ENCODE measurements around the gene CCDC74A.
"Not testable (repeated sequence)": the region's sequence is repeated elsewhere in the genome, so short reads cannot be mapped to it uniquely, and the experiment has no call there.

CCDC74A gene

GRCh38 chr2:131528981-131529863 lies 1.5 kb downstream of the CCDC74A start:
- not testable (repeated sequence) for H3K4me1 ChIP-seq (ENCODE audit: insufficient read depth, low read length); H3K27me3 ChIP-seq (ENCODE audit: insufficient read depth, low read length); H3K4me3 ChIP-seq (ENCODE audit: low read length); H2AFZ ChIP-seq (ENCODE audit: low read depth, low read length); H3K36me3 ChIP-seq (ENCODE audit: insufficient read depth, low read length); H3K9me3 ChIP-seq (ENCODE audit: low read length)

GRCh38 chr2:131529864-131530445 lies 2.3 kb downstream of the CCDC74A start:
- not testable (repeated sequence) for H2AFZ ChIP-seq (ENCODE audit: low read depth, low read length); H3K9me3 ChIP-seq (ENCODE audit: low read length); H3K4me3 ChIP-seq (ENCODE audit: low read length); H3K27me3 ChIP-seq (ENCODE audit: insufficient read depth, low read length); H3K36me3 ChIP-seq (ENCODE audit: insufficient read depth, low read length); H3K4me1 ChIP-seq (ENCODE audit: insufficient read depth, low read length)

- not testable (repeated sequence) for H3K4me3 ChIP-seq (ENCODE audit: low read length); H3K4me1 ChIP-seq (ENCODE audit: insufficient read depth, low read length); H3K27me3 ChIP-seq (ENCODE audit: insufficient read depth, low read length); H3K36me3 ChIP-seq (ENCODE audit: insufficient read depth, low read length); H2AFZ ChIP-seq (ENCODE audit: low read depth, low read length); H3K9me3 ChIP-seq (ENCODE audit: low read length)
Observed at GRCh38 chr2:131530626-131531344, 3.1 kb downstream of the CCDC74A start.

- H3K9me3 ChIP-seq (ENCODE audit: low read length); H3K27me3 ChIP-seq (ENCODE audit: insufficient read depth, low read length); H3K36me3 ChIP-seq (ENCODE audit: insufficient read depth, low read length); H2AFZ ChIP-seq (ENCODE audit: low read depth, low read length); H3K4me1 ChIP-seq (ENCODE audit: insufficient read depth, low read length); H3K4me3 ChIP-seq (ENCODE audit: low read length): not testable (repeated sequence)
Observed at GRCh38 chr2:131531547-131532185, 4.0 kb downstream of the CCDC74A start.

- H3K4me1 ChIP-seq (ENCODE audit: insufficient read depth, low read length); H2AFZ ChIP-seq (ENCODE audit: low read depth, low read length); H3K4me3 ChIP-seq (ENCODE audit: low read length); H3K36me3 ChIP-seq (ENCODE audit: insufficient read depth, low read length); H3K9me3 ChIP-seq (ENCODE audit: low read length); H3K27me3 ChIP-seq (ENCODE audit: insufficient read depth, low read length): not testable (repeated sequence)
Observed at GRCh38 chr2:131532723-131533608, 5.3 kb downstream of the CCDC74A start.

- H2AFZ ChIP-seq (ENCODE audit: low read depth, low read length); H3K9me3 ChIP-seq (ENCODE audit: low read length); H3K27me3 ChIP-seq (ENCODE audit: insufficient read depth, low read length); H3K36me3 ChIP-seq (ENCODE audit: insufficient read depth, low read length); H3K4me3 ChIP-seq (ENCODE audit: low read length); H3K4me1 ChIP-seq (ENCODE audit: insufficient read depth, low read length): not testable (repeated sequence)
Observed at GRCh38 chr2:131533609-131534316, 6.1 kb downstream of the CCDC74A start.

GRCh38 chr2:131534317-131534672 lies 6.6 kb downstream of the CCDC74A start:
- H3K4me1 ChIP-seq (ENCODE audit: insufficient read depth, low read length); H3K4me3 ChIP-seq (ENCODE audit: low read length); H3K36me3 ChIP-seq (ENCODE audit: insufficient read depth, low read length); H3K9me3 ChIP-seq (ENCODE audit: low read length); H2AFZ ChIP-seq (ENCODE audit: low read depth, low read length); H3K27me3 ChIP-seq (ENCODE audit: insufficient read depth, low read length): not testable (repeated sequence)

- H3K27me3 ChIP-seq (ENCODE audit: insufficient read depth, low read length); H3K9me3 ChIP-seq (ENCODE audit: low read length): not testable (repeated sequence)
Observed at GRCh38 chr2:131534965-131535364, 7.3 kb downstream of the CCDC74A start.

GRCh38 chr2:131535526-131535925 lies 7.8 kb downstream of the CCDC74A start:
- Histone ChIP-seq H3K4me3 (ENCODE audit: low read length) (no peak overlapping the region), H3K9me3 (ENCODE audit: low read length) (no peaks in the 10 kb centered on the region), H3K36me3 (ENCODE audit: insufficient read depth, low read length) (no peaks in the 10 kb centered on the region), H3K4me1 (ENCODE audit: insufficient read depth, low read length) (no peaks in the 10 kb centered on the region), H2AFZ (ENCODE audit: low read depth, low read length) (no peak overlapping the region), H3K27me3 (ENCODE audit: insufficient read depth, low read length) (no peaks in the 10 kb centered on the region)

More at GRCh38 chr2:131534965-131535364, 7.3 kb downstream of the CCDC74A start:
- H3K36me3 ChIP-seq (ENCODE audit: insufficient read depth, low read length); H2AFZ ChIP-seq (ENCODE audit: low read depth, low read length); H3K4me1 ChIP-seq (ENCODE audit: insufficient read depth, low read length); H3K4me3 ChIP-seq (ENCODE audit: low read length): not testable (repeated sequence)

- not testable (repeated sequence) for H3K27me3 ChIP-seq (ENCODE audit: insufficient read depth, low read length); H3K36me3 ChIP-seq (ENCODE audit: insufficient read depth, low read length); H3K4me1 ChIP-seq (ENCODE audit: insufficient read depth, low read length); H2AFZ ChIP-seq (ENCODE audit: low read depth, low read length); H3K4me3 ChIP-seq (ENCODE audit: low read length); H3K9me3 ChIP-seq (ENCODE audit: low read length)
Observed at GRCh38 chr2:131535951-131536826, 8.5 kb downstream of the CCDC74A start.

- H2AFZ ChIP-seq (ENCODE audit: low read depth, low read length); H3K27me3 ChIP-seq (ENCODE audit: insufficient read depth, low read length); H3K4me3 ChIP-seq (ENCODE audit: low read length); H3K36me3 ChIP-seq (ENCODE audit: insufficient read depth, low read length); H3K9me3 ChIP-seq (ENCODE audit: low read length); H3K4me1 ChIP-seq (ENCODE audit: insufficient read depth, low read length): not testable (repeated sequence)
Observed at GRCh38 chr2:131536841-131537240, 9.2 kb downstream of the CCDC74A start.

Measured in neuron (in vitro differentiated cells).